Common myeloid progenitor, CD34-positive (primary cell): ENCODE results near the gene CBX8.

Experiments
- CTCF ChIA-PET: fragments of 350-600 bp; sonication (Branson Sonifier 250); formaldehyde crosslinking; loops from one replicate; lab custom pipeline; 2021; ENCODE audit warnings: antibody characterized with exemption; lab: Charles Lee
- POLR2A ChIA-PET: fragments of 350-600 bp; sonication (Branson Sonifier 250); formaldehyde crosslinking; loops from one replicate; lab custom pipeline; 2021; ENCODE audit warnings: antibody characterized with exemption; lab: Charles Lee
- DNase-seq, 3 donors: peaks; one replicate each; pipeline versions ENCODE4 v3.0.0 to v3.0.0-alpha.2; 2013
- H3K27ac ChIP-seq, 2 experiments: 1 replicate in 1 of 2; 2 replicates in 1 of 2; pipeline ENCODE4 v1.7.0; 2013; ENCODE audit warnings: inconsistent platforms in 2 of 2, low read length in 2 of 2, mild to moderate bottlenecking in 2 of 2, low read depth in 1 of 2, moderate library complexity in 1 of 2; ENCODE audit not compliant: severe bottlenecking in 2 of 2, insufficient read depth in 1 of 2, poor library complexity in 1 of 2
- H3K27me3 ChIP-seq, 5 experiments: replicated peaks in 2 of 5; 1 replicate in 3 of 5; 2 replicates in 2 of 5; pipeline versions ENCODE4 v1.6.1 to v1.7.0; 2013; ENCODE audit warnings: low read length in 4 of 5, mild to moderate bottlenecking in 2 of 5, moderate library complexity in 2 of 5, inconsistent platforms in 1 of 5; ENCODE audit not compliant: insufficient read depth in 5 of 5, control insufficient read depth in 4 of 5
- H3K36me3 ChIP-seq, 4 experiments: 1 replicate in 2 of 4; 2 replicates in 2 of 4; pipeline versions ENCODE4 v1.6.1 to v1.7.0; 2013; ENCODE audit warnings: low read length in 3 of 4, control low read depth in 1 of 4, mild to moderate bottlenecking in 1 of 4; ENCODE audit not compliant: control insufficient read depth in 4 of 4, insufficient read depth in 4 of 4
- H3K4me1 ChIP-seq, 4 experiments: 1 replicate in 3 of 4; 2 replicates in 1 of 4; pipeline versions ENCODE4 v1.6.1 to v1.7.1; 2013; ENCODE audit warnings: low read length in 3 of 4, mild to moderate bottlenecking in 3 of 4, control low read depth in 1 of 4, inconsistent platforms in 1 of 4, moderate library complexity in 1 of 4; ENCODE audit not compliant: control insufficient read depth in 4 of 4, insufficient read depth in 4 of 4; ENCODE audit errors: control extremely low read depth in 1 of 4
- H3K4me3 ChIP-seq, 7 experiments: 1 replicate in 4 of 7; 2 replicates in 3 of 7; pipeline versions ENCODE4 v1.5.1 to v1.7.0; 2013; ENCODE audit warnings: mild to moderate bottlenecking in 7 of 7, low read length in 6 of 7, moderate library complexity in 6 of 7, inconsistent platforms in 2 of 7, low read depth in 2 of 7, control low read depth in 1 of 7; ENCODE audit not compliant: insufficient read depth in 4 of 7, control insufficient read depth in 1 of 7; ENCODE audit errors: extremely low read depth in 1 of 7
- H3K9me3 ChIP-seq, 5 experiments: 1 replicate in 4 of 5; 2 replicates in 1 of 5; pipeline versions ENCODE4 v1.6.1 to v1.7.1; 2013; ENCODE audit warnings: low read length in 4 of 5, mild to moderate bottlenecking in 2 of 5, inconsistent platforms in 1 of 5, low read depth in 1 of 5, moderate library complexity in 1 of 5; ENCODE audit not compliant: control insufficient read depth in 4 of 5, insufficient read depth in 2 of 5; ENCODE audit errors: control extremely low read depth in 1 of 5
- WGBS: methylation state at CpG from one replicate; pipeline ENCODE4 v1.1.5; 2013; ENCODE audit not compliant: insufficient coverage; 5-methylcytosine and 5-hydroxymethylcytosine counted together

The CBX8 gene

GRCh38 chr17:79835953-79836509, 39.2 kb upstream of the CBX8 start:
- WGBS: 98% methylated on average over 24 of the region's 24 CpGs
- Histone ChIP-seq H3K27me3 (peaks cover 0 to 14% (median 5%) of the 10 kb centered on the region in 5 experiments), H3K4me1 (peaks cover 0 to 71% (median 53%) of the 10 kb centered on the region in 4 experiments), H3K27ac (no peak overlapping the region), H3K9me3 (peaks cover 0 to 4% (median 2%) of the 10 kb centered on the region in 5 experiments), H3K4me3 (peak overlapping the region in 4 of 7 experiments; percentile 58 to 88 (median 84)), H3K36me3 (peaks cover 0 to 26% (median 13%) of the 10 kb centered on the region in 4 experiments)
- POLR2A ChIA-PET: interaction anchor here (1.4 kb wide), 1 partner anchor 21 kb away, joined by 3 read pairs; no protein-coding TSS in a partner anchor
- CTCF ChIA-PET: interaction anchor here (0.5 to 5.5 kb wide), 14 partner anchors 10 to 158 kb away, joined by 3 to 24 read pairs (median 4); no protein-coding TSS in a partner anchor
- DNase-seq: no peak

GRCh38 chr17:79835470-79835899, 38.6 kb upstream of the CBX8 start:
- CTCF ChIA-PET: interaction anchor here (0.7 to 5.5 kb wide), 13 partner anchors 10 to 56 kb away, joined by 3 to 24 read pairs (median 4); no protein-coding TSS in a partner anchor
- WGBS: 96% methylated on average over 6 of the region's 13 CpGs
- H3K4me3 ChIP-seq: no peak overlapping the region

DNA sequence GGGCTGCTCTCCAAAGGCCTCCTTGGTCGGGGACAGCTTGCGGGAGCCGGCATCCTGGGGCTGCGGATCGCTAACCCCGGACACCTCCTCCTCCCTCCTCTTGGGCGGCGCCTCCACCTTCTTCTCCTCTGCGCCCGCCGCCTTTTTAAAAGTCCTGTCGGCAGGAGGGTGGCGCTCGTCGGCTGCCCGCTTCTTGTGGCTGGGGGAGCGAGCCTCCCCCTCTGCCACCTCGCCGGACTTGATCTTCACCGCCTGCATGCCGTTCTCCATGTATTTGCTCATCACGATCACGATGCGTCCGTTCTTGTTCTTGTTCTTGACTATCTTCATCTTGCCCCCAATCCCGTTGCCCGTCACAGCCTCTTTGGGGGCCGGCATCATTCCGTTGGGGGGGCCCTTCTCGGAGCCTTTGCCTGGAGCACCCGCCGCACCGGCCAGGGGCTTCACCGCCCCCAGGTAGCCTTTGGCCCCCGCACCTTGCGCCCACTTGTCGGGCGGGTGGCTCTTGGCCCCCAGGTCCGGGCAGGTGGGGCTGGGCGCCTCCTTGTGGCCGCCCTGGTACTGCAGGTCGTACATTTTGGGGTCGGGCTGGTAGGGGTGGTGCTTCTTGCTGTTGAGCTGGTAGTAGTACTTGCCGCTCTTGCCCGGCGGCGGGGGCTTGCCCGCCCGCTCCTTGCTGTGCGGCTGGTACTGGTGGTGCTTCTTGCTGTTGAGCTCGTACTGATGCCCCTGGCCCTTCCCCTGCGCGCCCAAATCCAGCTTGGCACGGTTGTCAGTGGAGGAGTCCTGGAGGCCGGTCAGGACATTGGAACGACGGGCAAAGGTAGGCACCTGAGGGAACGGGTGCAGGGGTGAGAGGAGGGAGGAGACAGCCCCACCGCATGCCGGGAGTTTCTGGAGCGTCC, 37.9 kb upstream of the CBX8 start:
- ChIA-PET CTCF (interaction anchor here (0.6 to 5.5 kb wide), 14 partner anchors 9 to 93 kb away, joined by 3 to 24 read pairs (median 4); no protein-coding TSS in a partner anchor), POLR2A (interaction anchor here (0.8 to 1.4 kb wide), 3 partner anchors 20 to 26 kb away, joined by 3 read pairs; no protein-coding TSS in a partner anchor)
- peaks cover 0 to 26% (median 13%) of the 10 kb centered on the region in 4 experiments for H3K36me3 ChIP-seq
- no peak overlapping the region for H3K4me3 ChIP-seq
- peaks cover 0 to 2% (median 0%) of the 10 kb centered on the region in 5 experiments for H3K27me3 ChIP-seq
- no peaks in the 10 kb centered on the region for H3K9me3 ChIP-seq
- H3K27ac ChIP-seq: no peak overlapping the region
- 93% methylated on average over 50 of the region's 61 CpGs for WGBS
- peaks cover 0 to 68% (median 43%) of the 10 kb centered on the region in 4 experiments for H3K4me1 ChIP-seq
- peak in 1 of 3 donors; percentile 56 for DNase-seq

More at GRCh38 chr17:79835470-79835899, 38.6 kb upstream of the CBX8 start:
- no peak for DNase-seq
- Histone ChIP-seq H3K9me3 (peaks cover 0 to 4% (median 2%) of the 10 kb centered on the region in 5 experiments), H3K27ac (no peak overlapping the region), H3K27me3 (peaks cover 0 to 9% (median 3%) of the 10 kb centered on the region in 5 experiments), H3K4me1 (peaks cover 0 to 71% (median 48%) of the 10 kb centered on the region in 4 experiments), H3K36me3 (peaks cover 0 to 26% (median 13%) of the 10 kb centered on the region in 4 experiments)
- POLR2A ChIA-PET: interaction anchor here (0.8 to 1.4 kb wide), 3 partner anchors 20 to 27 kb away, joined by 3 read pairs; no protein-coding TSS in a partner anchor

DNA sequence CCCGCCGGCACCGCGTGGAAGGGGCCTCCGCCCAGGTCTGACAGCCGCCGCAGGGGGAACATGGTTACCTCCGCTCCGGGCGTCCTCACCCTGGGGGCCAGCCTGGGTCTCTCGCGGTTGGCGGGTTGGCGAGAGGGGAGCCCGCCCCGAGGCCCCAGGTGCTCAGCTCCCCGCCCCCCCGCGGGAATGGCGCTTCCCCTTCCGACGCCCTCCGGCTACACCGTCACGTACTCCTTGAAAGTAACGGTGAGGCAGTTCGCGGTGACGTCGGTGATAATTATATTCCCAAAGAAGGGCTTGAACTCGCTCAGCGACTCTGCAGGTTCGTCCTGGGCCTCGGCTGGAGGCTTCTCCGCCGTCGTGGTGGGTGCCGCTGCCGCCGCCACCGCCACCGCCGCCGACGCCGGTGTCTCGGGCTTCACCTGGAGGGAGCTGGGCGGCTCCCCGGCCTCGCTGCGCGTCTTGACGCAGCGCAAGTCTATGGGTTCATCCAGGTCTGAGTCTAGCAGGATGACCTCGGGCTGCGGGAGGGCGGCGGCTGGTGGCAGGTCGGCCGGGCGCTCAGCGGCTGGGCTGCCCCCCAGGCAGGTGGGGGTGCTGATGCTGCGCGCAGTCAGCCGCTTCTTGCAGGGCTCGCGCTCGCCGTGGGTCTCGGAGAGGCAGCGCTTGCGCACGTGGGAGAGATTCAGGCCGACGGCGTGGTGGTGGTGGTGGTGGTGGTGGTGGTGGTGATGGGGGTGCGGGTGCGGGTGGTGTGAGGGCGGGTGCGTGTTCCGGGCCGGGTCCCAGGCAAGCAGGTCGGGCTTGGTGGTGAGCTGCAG, 37.1 kb upstream of the CBX8 start:
- no peaks in the 10 kb centered on the region for H3K27me3 ChIP-seq
- no peak for DNase-seq
- peak overlapping the region in 1 of 2 experiments; percentile 43 for H3K27ac ChIP-seq
- WGBS: 97% methylated on average over 71 of the region's 83 CpGs
- peaks cover 0 to 74% (median 48%) of the 10 kb centered on the region in 4 experiments for H3K4me1 ChIP-seq
- ChIA-PET POLR2A (no interaction called here), CTCF (interaction anchor here (0.8 to 5.5 kb wide), 6 partner anchors 8 to 36 kb away, joined by 3 to 24 read pairs (median 8); no protein-coding TSS in a partner anchor)
- H3K9me3 ChIP-seq: no peaks in the 10 kb centered on the region
- no peak overlapping the region for H3K4me3 ChIP-seq
- peaks cover 0 to 26% (median 13%) of the 10 kb centered on the region in 4 experiments for H3K36me3 ChIP-seq

- H3K9me3 ChIP-seq: no peaks in the 10 kb centered on the region
- whole genome bisulfite sequencing: no CpG with 5 or more reads among the region's 7 CpGs
- POLR2A ChIA-PET: no interaction called here
- DNase-seq: no peak
- CTCF ChIA-PET: interaction anchor here (0.6 to 5.5 kb wide), 3 partner anchors 19 to 176 kb away, joined by 3 to 24 read pairs (median 5); no protein-coding TSS in a partner anchor
- H3K4me3 ChIP-seq: no peak overlapping the region
- H3K27ac ChIP-seq: peak overlapping the region in 1 of 2 experiments; percentile 43
- peaks cover 5 to 79% (median 54%) of the 10 kb centered on the region in 4 experiments for H3K4me1 ChIP-seq
- no peaks in the 10 kb centered on the region for H3K27me3 ChIP-seq
- peaks cover 0 to 26% (median 13%) of the 10 kb centered on the region in 4 experiments for H3K36me3 ChIP-seq
These were observed 36.2 kb upstream of the CBX8 start for GRCh38 chr17:79833110-79833450.
